ENCODE results near the gene ANLN.
A peak's percentile ranks its signal among the peaks of the same experiment; 100 is the strongest.
"Not testable (repeated sequence)": the region's sequence is repeated elsewhere in the genome, so short reads cannot be mapped to it uniquely, and the experiment has no call there.

ANLN gene

GRCh38 chr7:36409180-36409579 lies 19.5 kb downstream of the ANLN start:
- no peak for DNase-seq

- no peak for DNase-seq
These were observed 25.5 kb downstream of the ANLN start for GRCh38 chr7:36415144-36415543.

GRCh38 chr7:36416251-36416650 lies 26.6 kb downstream of the ANLN start:
- no peak for DNase-seq

DNA sequence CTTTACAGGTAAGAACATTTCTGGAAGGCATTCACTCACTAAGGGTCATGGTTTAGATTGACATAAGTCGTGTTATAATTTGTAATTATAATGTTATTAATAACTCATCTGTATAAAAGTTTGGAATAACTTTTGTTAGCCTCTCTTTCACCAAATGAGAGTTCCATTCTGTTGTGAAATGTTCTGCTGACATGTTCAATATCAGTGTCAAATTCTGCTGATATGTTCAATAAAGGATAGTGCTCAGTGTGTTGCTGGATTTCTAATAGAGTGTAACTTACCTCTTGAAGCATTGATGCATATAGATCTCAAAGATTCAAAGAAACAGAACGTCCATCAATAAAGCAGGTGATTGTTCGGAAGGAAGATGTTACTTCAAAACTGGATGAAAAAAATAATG lies 30.6 kb downstream of the ANLN start:
- DNase-seq, result no peak

DNA sequence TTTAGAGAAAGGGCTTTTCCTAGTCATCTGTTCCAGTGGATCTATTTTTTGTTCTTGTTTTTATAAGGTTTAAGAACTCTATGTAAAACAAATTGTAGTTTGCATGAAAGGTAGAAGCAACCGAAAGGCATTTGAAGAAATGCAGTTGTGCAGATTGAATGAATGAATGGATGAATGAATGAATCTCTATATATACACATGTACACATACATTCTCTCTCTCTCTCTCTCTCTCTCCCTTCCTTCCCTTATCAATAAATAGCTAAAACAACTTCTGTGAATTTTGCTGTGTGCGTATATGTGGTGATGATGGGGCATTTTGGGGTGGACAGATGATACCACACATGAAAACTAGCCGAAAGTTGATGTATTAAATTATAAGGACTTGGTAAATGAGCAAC lies 32.4 kb downstream of the ANLN start:
- DNase-seq, result no peak

DNA sequence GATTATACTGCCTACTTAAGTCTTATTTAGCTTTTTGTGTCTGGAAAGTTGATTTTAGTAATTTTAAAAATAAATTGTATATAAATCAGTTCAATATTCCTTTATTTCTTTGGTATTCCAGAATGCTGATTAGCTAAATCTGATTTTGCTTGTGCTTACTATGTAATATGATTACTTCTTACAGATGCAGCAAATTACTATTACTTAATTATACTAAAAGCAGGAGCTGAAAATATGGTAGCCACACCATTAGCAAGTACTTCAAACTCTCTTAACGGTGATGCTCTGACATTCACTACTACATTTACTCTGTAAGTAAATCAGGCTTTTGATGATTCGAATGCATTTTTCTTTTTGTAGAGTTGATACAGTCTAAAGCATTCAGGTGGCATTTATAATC lies 34.0 kb downstream of the ANLN start:
- DNase-seq, result no peak

GRCh38 chr7:36430186-36430585 lies 40.5 kb downstream of the ANLN start:
- no peak for DNase-seq

DNA sequence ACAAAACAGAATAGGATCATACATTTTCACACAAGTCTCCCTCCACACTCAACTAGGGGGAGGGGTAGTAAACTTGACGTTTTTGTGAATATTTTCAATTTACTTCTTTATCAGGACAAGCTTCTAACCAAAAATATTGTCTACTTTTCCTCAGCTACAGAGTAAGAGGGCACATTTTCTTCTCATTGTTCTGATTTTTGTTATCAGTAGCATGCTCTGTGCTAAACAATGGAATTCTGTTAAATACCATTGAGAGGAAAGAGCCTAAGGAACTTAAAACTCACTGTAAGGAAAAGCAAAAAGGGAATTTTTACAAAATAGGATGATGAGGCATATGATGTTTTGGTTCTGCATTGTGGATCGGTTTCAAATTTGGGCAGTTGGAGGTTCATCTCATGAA lies 41.2 kb downstream of the ANLN start:
- DNase-seq, result no peak

DNA sequence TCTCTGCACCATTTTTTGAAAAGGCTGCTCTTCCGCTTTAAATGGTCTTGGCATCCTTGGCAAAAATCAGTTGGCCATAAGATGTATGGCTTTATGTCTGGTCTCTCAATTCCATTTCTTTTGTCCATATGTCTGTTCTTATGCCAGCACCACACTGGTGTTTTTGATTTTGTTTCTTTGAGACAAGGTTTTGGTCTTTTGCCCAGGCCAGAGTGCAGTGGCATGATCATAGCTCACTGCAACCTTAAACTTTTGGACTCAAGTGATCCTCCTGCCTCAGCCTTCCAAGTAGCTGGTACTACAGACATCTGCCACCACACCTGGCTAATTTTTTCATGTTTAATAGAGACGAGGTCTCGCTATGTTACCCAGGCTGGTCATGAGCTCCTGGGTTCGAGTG lies 48.5 kb downstream of the ANLN start:
- DNase-seq, result no peak

DNA sequence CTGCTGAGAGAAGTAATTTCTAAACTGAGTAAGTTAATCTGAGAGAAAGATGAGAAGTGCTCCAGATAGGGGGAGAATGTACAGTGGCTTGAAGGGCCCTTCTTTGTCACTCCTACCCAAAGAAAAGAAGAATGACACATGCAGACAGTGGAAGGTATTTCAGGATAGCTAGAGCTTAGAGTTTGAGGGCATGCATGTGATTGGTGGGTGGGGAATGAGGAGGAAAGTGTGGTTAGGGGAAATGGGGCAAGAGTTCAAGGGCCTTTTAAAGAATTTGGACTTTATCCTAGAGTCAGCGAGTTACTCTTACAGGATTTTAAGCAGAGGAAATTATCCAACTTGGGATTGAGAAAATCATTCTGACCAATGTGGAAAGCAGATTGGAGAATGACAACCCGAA lies 50.0 kb downstream of the ANLN start:
- DNase-seq, result no peak

GRCh38 chr7:36440880-36441279 lies 51.2 kb downstream of the ANLN start:
- peak; percentile 1 to 38 for DNase-seq

GRCh38 chr7:36441344-36442022 lies 51.8 kb downstream of the ANLN start:
- DNase-seq, result peak; percentile 12 to 63

DNA sequence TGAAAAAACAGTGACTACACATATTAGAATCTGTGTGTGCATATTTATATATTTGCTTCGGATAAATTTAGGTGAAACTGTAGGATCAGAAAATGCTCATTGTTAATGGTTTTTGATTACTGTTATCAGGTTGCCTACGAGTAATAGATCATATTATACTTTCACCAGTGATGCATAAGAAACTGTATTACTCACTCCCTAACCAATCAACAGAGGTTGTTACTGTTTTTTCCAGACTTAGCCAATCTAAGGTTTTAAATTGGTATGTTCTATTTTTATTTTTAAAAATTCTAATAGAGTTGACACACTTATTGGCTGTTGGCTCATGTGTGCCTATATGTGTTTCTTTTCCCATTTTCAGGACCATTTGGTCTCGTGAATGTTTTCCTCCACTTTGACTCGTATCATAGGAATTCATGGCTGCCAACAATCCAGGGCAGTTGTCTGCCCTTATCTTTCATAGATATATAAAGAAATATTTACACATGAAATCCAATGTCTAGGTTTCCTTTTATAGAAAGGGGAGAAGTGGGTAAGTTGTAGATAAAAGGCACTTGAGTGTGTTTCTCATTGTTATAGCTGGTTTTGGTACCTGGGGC lies 59.2 kb downstream of the ANLN start:
- no peak for DNase-seq

DNA sequence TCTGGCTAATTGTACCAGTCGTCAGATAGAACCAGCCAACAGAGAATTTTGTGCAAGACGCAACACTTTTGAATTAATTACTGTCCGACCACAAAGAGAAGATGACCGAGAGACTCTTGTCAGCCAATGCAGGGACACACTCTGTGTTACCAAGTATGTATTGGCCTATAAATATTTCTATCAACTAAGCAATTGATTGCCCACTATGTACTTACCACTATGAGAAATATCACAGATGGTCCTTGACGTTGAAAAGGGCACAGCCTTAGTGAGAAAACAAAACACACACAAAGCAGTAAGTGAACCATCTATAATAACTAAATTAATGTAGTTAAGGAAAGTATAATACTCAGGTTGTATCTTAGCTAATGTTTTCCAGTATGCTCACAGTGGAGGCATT lies 60.0 kb downstream of the ANLN start:
- no peak for DNase-seq

- DNase-seq, result no peak
These were observed 64.1 kb downstream of the ANLN start for GRCh38 chr7:36453769-36454168.

DNA sequence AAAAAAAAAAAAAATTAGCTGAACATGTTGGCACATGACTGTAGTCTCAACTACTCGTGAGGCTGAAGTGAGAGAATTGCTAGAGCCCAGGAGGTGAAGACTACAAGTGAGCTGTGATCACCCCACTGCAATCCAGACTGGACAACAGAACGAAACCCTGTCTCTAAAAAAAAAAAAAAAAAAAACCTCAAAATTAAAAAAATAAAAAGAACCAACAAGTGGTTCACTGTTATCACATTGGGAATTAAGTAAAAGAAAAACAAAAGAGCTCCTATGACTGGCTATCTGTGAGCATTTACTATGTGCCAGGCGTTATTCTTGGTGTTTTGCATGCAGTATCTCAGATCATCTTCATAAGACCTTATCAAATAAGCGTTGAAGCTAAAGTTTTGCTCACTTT lies 66.0 kb downstream of the ANLN start:
- no peak for DNase-seq

GRCh38 chr7:36456138-36456537 lies 66.5 kb downstream of the ANLN start:
- no peak for DNase-seq

GRCh38 chr7:36456548-36456947 lies 66.9 kb downstream of the ANLN start:
- DNase-seq, result no peak

DNA sequence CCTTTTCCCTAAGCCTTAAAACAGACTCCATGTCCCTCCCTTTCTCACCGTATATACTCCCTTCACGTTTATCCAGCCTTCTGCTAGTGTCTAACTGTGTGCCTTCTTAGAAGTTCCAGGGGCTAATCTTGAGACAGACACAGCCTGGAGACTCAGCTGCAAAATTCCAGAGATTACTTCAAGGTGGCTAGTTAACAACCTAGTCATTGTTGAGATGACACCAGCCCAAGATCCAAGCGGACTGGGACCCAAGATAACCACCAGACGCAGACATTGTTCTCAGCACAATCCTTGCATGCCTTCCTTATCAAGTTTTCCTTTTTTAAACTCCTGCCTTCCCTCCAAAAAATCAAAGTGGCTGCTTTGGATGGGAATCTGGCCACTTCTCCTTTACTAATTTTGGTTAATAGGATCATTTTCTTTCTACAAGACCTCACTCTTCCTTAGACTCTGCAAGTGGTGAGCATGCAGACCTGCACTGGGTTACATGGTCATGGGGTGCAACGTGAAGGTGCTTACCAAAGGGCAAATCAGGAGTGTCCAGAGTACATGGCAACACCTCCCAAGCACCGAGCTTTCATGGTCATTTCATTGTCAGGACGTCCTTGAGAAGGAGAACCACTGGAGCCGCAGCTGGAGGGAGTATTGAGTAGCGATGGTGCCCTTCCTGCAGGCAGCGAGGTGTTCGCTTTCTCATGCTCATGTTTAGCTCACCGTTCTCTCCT lies 69.7 kb downstream of the ANLN start:
- DNase-seq, result no peak

- no peak for DNase-seq
These were observed 71.3 kb downstream of the ANLN start for GRCh38 chr7:36460811-36461429.

DNA sequence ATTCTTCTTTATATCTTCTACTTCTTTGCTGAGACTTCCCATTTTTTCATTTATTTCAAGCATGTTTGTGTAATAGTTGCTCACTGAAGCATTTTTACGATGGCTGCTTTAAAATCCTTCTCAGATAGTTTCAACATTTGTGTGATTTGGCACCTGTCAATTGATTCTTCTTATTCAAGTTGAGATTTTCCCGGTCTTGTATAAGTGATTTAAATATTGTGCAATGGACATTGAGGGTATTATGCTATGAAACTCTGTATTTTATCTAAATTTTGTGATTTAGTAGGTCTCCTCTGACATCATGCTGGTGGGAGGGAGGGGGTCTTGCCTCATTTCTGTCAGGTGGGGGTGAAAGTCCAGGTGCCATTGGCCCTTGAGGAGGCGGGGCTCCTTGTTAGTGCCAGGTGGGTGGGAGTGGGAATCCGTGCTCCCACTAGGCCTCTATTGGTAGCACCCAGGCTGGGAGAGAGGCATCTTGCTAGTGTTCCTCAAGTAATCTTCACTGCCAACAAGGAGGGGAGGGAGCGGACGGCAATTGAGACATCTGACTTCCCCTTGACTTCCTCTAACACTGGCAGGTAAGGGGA lies 73.0 kb downstream of the ANLN start:
- no peak for DNase-seq

- DNase-seq, result no peak
These were observed 74.6 kb downstream of the ANLN start for GRCh38 chr7:36464271-36464670.

GRCh38 chr7:36466001-36466400 lies 76.3 kb downstream of the ANLN start:
- not testable (repeated sequence) for DNase-seq
